ENCODE results near the gene C1QB.

Gene C1QB, protein sequence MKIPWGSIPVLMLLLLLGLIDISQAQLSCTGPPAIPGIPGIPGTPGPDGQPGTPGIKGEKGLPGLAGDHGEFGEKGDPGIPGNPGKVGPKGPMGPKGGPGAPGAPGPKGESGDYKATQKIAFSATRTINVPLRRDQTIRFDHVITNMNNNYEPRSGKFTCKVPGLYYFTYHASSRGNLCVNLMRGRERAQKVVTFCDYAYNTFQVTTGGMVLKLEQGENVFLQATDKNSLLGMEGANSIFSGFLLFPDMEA

DNA sequence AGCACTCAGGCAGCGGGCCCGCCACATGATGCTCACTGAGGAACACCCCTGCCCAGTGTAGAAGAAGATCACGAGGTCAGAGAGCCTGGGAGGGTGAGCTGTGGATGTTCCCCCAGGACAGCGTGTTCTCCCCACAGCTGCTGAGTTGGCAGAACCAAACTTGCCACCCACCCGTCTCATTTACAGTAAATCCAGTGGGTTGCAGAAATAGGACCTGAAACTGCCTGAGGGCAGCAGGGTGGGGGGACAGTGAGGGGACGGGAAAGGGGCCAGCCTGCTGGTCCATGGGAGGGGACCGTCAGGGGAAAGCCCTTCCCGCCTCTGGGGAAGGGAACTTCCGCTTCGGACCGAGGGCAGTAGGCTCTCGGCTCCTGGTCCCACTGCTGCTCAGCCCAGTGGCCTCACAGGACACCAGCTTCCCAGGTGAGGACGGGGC is at the start of gene C1QB:
C1QB (plus strand) TSS at position 356 of the 436 bp plus-strand sequence. CDS start 6,227 bp downstream, outside the sequence.
- no peak for DNase-seq (ENCODE audit: low read depth)
- TF ChIP-seq, protein P1, sequence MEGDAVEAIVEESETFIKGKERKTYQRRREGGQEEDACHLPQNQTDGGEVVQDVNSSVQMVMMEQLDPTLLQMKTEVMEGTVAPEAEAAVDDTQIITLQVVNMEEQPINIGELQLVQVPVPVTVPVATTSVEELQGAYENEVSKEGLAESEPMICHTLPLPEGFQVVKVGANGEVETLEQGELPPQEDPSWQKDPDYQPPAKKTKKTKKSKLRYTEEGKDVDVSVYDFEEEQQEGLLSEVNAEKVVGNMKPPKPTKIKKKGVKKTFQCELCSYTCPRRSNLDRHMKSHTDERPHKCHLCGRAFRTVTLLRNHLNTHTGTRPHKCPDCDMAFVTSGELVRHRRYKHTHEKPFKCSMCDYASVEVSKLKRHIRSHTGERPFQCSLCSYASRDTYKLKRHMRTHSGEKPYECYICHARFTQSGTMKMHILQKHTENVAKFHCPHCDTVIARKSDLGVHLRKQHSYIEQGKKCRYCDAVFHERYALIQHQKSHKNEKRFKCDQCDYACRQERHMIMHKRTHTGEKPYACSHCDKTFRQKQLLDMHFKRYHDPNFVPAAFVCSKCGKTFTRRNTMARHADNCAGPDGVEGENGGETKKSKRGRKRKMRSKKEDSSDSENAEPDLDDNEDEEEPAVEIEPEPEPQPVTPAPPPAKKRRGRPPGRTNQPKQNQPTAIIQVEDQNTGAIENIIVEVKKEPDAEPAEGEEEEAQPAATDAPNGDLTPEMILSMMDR (IDR thresholded peaks at IDR 0.05; ENCODE audit: insufficient read depth, low read depth, low read length, missing control alignments): no peak
- H3K4me3 ChIP-seq (ENCODE audit: low read length): no peak within 1 kb of the TSS

DNA sequence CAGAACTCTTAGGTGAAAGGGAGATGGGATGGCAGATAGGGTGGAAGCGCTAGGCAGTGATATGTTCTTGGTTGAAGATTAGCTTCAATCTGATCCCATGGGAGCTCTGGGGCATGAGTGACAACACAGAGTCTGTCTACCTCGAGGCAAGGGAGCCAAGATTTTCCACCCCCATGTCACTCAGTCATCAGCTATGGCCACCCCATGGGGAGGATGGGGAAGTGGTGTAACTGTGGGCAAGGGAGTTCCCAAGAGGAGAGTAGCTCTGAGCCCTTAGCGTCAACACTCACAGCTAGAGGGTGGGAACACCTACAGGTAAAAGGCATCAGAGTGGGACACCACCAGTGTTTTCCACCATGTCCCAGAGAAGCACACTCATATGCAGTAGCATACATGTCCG is 46.9 kb upstream of the C1QB start:
- H3K4me3 ChIP-seq (ENCODE audit: low read length): no peak overlapping the region
- DNase-seq (ENCODE audit: low read depth): no peak
- TF ChIP-seq, protein P1 (IDR thresholded peaks at IDR 0.05; ENCODE audit: insufficient read depth, low read depth, low read length, missing control alignments): no peak

DNA sequence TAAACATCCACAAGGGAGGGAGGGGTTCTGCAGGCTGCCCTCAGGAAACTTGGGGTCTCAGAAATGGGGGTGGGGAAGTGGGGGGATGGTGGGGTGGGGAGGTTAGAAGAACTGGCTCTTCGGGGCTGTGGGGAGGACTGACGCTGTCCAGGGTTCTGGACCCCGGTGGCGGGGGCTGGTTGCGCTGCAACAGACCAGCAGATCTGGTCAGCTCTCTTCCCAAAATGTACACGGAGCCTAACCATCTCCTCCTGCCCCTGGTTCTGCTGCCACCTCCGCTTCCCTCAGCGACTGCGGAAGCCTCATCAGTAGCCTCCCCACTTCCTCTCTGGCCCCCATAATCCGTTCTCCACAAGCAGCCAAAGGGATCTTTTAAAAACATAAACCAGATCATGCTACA is 45.9 kb upstream of the C1QB start:
- TF ChIP-seq, protein P1 (IDR thresholded peaks at IDR 0.05; ENCODE audit: insufficient read depth, low read depth, low read length, missing control alignments): no peak
- no peak overlapping the region for H3K4me3 ChIP-seq (ENCODE audit: low read length)
- DNase-seq (ENCODE audit: low read depth): no peak

DNA sequence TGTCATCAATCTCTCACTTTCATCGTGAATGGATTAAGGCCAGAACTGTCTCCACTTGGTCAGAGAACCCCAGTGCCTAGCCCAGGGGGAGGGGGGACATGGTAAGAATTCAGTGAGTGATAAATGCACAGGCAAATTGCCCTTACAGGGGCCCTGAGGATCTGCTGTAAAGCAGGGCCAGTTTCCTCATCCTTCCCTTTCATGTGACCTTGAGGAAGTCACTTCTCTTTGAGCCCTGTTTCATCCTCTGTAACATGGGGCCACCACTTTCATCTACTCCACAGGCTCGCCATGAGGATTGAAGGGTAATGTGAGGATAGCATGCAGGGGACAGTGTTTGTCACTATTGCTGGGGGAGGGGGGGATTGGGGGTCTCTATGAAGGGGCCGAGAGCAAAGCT is 44.7 kb upstream of the C1QB start:
- no peak for DNase-seq (ENCODE audit: low read depth)
- H3K4me3 ChIP-seq (ENCODE audit: low read length): no peak overlapping the region
- TF ChIP-seq, protein P1 (IDR thresholded peaks at IDR 0.05; ENCODE audit: insufficient read depth, low read depth, low read length, missing control alignments): no peak

DNA sequence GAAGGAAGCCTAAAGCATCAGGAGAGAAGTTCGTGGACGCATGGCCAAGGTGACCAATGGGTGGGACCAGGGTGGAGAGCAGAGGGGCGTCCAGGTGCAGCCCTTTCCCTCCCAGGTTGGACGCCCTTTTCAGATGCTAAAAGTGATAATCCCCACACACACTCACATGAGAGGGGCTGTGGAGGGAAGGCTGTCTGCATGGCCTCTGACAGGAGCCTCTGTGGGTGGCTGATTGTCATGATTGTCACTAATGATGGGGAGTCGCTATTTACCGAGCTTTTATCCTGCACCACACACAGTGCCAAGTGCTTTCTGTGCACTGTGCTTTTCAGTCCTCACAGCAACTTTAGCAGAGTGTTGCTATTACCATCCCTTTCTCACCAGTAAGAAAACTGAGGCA is 43.7 kb upstream of the C1QB start:
- TF ChIP-seq, protein P1 (IDR thresholded peaks at IDR 0.05; ENCODE audit: insufficient read depth, low read depth, low read length, missing control alignments): no peak
- H3K4me3 ChIP-seq (ENCODE audit: low read length): no peak overlapping the region
- no peak for DNase-seq (ENCODE audit: low read depth)

DNA sequence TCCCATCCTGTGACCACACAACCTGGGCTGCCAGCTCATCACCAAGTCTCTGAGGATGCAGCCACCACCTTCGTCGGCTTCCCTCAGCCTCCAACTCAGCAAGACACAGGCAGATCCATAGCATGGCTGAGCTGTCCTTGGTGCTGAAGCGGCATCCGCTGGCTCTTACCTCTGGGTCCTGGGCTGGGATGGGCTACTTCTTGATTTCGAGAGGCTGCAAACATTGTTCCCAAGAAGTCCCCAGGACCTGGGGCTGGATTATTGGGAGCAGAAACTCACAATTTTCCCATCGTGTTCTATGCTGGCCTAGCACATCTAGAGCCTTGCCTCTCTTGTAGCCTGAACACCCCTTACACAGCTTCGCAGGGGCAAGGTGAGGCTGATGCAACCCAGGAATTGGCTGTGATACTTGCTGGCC is 41.5 kb upstream of the C1QB start:
- DNase-seq (ENCODE audit: low read depth): peak; percentile 75

More for the DNA sequence above, 41.5 kb upstream of the C1QB start:
- H3K4me3 ChIP-seq (ENCODE audit: low read length): no peak overlapping the region
- TF ChIP-seq, protein P1 (IDR thresholded peaks at IDR 0.05; ENCODE audit: insufficient read depth, low read depth, low read length, missing control alignments): no peak

Measured in epithelial cell of esophagus (primary cell).